Activated CD4-positive, alpha-beta T cell treated with anti-CD3 and anti-CD28 coated beads for 36 hours (primary cell): ENCODE measurements around the gene HAO2. TPM values are rescaled to one million over a fixed set of nuclear protein-coding genes. Genes with fewer than 3 reads are reported as not detected.

Experiments used
- total RNA-seq, 2 experiments: library from RNA; stranded (reverse); gene quantifications; one replicate each; pipeline ENCODE4 v1.2.3, GENCODE V29; 2021

HAO2 gene
- total RNA-seq, 2 experiments from 2014 or later: not detected

Other genes starting within 250 kb of the HAO2 start
- 10 to 100 TPM; 16.0 to 25.2 TPM for gene WARS2, start 228.1 kb upstream of the HAO2 start, total RNA-seq
- not detected for gene HSD3B2, start 46.4 kb downstream of the HAO2 start, total RNA-seq
- gene HSD3B1, start 138.4 kb downstream of the HAO2 start, total RNA-seq: not detected